Liver (tissue), 9 donors: Measurements from ENCODE around the gene ZNF48. TPM values are rescaled to one million over a fixed set of nuclear protein-coding genes. Genes with fewer than 3 reads are reported as not detected.

Experiments
- DNase-seq: peaks from one replicate; pipeline ENCODE4 v3.0.0-alpha.2; 2017; ENCODE audit warnings: low spot score
- H3K27ac ChIP-seq, 2 donors: one replicate each; pipeline ENCODE4 v1.7.0; 2013; ENCODE audit warnings: inconsistent platforms in 2 of 2, low read length in 2 of 2, control low read depth in 1 of 2, low read depth in 1 of 2, mild to moderate bottlenecking in 1 of 2
- H3K27me3 ChIP-seq, 4 donors: one replicate each; pipeline versions ENCODE4 v1.6.1 to v1.7.0; 2013; ENCODE audit warnings: low read length in 3 of 4, inconsistent platforms in 1 of 4, mild to moderate bottlenecking in 1 of 4, moderate library complexity in 1 of 4; ENCODE audit not compliant: control insufficient read depth in 4 of 4, insufficient read depth in 4 of 4
- H3K36me3 ChIP-seq, 4 donors: one replicate each; pipeline versions ENCODE4 v1.6.1 to v1.7.0; 2013; ENCODE audit warnings: low read length in 3 of 4, mild to moderate bottlenecking in 3 of 4, low read depth in 1 of 4, moderate library complexity in 1 of 4; ENCODE audit not compliant: control insufficient read depth in 4 of 4, insufficient read depth in 3 of 4
- H3K4me1 ChIP-seq, 4 donors: one replicate each; pipeline versions ENCODE4 v1.6.1 to v1.7.0; 2013; ENCODE audit warnings: low read length in 3 of 4, mild to moderate bottlenecking in 3 of 4, moderate library complexity in 1 of 4; ENCODE audit not compliant: control insufficient read depth in 4 of 4, insufficient read depth in 4 of 4
- H3K4me3 ChIP-seq, 3 donors: one replicate each; pipeline versions ENCODE4 v1.6.1 to v1.7.0; 2013; ENCODE audit warnings: low read length in 3 of 3, control low read depth in 1 of 3, low read depth in 1 of 3, mild to moderate bottlenecking in 1 of 3
- H3K9ac ChIP-seq, 2 donors: one replicate each; pipeline ENCODE4 v1.7.0; 2013; ENCODE audit warnings: low read length in 2 of 2, mild to moderate bottlenecking in 2 of 2, moderate library complexity in 2 of 2, control low read depth in 1 of 2, low read depth in 1 of 2
- H3K9me3 ChIP-seq, 4 donors: one replicate each; pipeline versions ENCODE4 v1.6.1 to v1.7.0; 2013; ENCODE audit warnings: low read length in 3 of 4; ENCODE audit not compliant: control insufficient read depth in 4 of 4
- EGR1 ChIP-seq, 2 donors: IDR thresholded peaks; 2 replicates each; pipeline ENCODE4 v1.6.1; 2016 to 2018; ENCODE audit warnings: antibody characterized with exemption in 2 of 2, low read depth in 2 of 2
- FOXA1 ChIP-seq: IDR thresholded peaks from 2 replicates; pipeline ENCODE4 v1.6.1; 2016; ENCODE audit warnings: antibody characterized with exemption
- FOXA2 ChIP-seq: IDR thresholded peaks from 2 replicates; pipeline ENCODE4 v1.6.1; 2016; ENCODE audit warnings: antibody characterized with exemption
- GABPA ChIP-seq, 2 donors: IDR thresholded peaks in 1 of 2; conservative IDR thresholded peaks in 1 of 2; 2 replicates each; pipeline ENCODE4 v1.6.1; 2016; ENCODE audit warnings: antibody characterized with exemption in 2 of 2, mild to moderate bottlenecking in 1 of 2, moderate library complexity in 1 of 2
- HNF4A ChIP-seq, 2 donors: conservative IDR thresholded peaks; 2 replicates each; pipeline ENCODE4 v1.6.1; 2016; ENCODE audit warnings: antibody characterized with exemption in 2 of 2, mild to moderate bottlenecking in 2 of 2
- HNF4G ChIP-seq: IDR thresholded peaks from 2 replicates; pipeline ENCODE4 v1.6.1; 2016; ENCODE audit warnings: antibody characterized with exemption
- JUND ChIP-seq, 2 donors: IDR thresholded peaks; 2 replicates each; pipeline ENCODE4 v1.6.1; 2016; ENCODE audit warnings: antibody characterized with exemption in 2 of 2
- NR2F2 ChIP-seq: IDR thresholded peaks from 2 replicates; pipeline ENCODE4 v1.6.1; 2016; ENCODE audit warnings: antibody characterized with exemption
- RAD21 ChIP-seq, 2 donors: IDR thresholded peaks; 2 replicates each; pipeline ENCODE4 v1.6.1; 2016; ENCODE audit warnings: antibody characterized with exemption in 2 of 2, mild to moderate bottlenecking in 2 of 2
- RXRA ChIP-seq, 2 donors: IDR thresholded peaks; 2 replicates each; pipeline ENCODE4 v1.6.1; 2017 to 2018; ENCODE audit warnings: antibody characterized with exemption in 2 of 2, mild to moderate bottlenecking in 1 of 2
- SP1 ChIP-seq: IDR thresholded peaks from 2 replicates; pipeline ENCODE4 v1.6.1; 2018; ENCODE audit warnings: antibody characterized with exemption, mild to moderate bottlenecking
- TAF1 ChIP-seq: conservative IDR thresholded peaks from 2 replicates; pipeline ENCODE4 v1.6.1; 2016; ENCODE audit warnings: antibody characterized with exemption, mild to moderate bottlenecking
- YY1 ChIP-seq: IDR thresholded peaks from 2 replicates; pipeline ENCODE4 v1.6.1; 2016; ENCODE audit warnings: antibody characterized with exemption, mild to moderate bottlenecking
- WGBS: extraction: QIAGEN DNeasy Blood & Tissue Kit; methylation state at CpG from one replicate; pipeline ENCODE4 v1.1.7; 2013; 5-methylcytosine and 5-hydroxymethylcytosine counted together
- polyA plus RNA-seq, 2 donors: library from polyadenylated mRNA; stranded (reverse) in 1 of 2; unstranded in 1 of 2; fragments of 200-250 nt in 1 of 2; fragments of >200 nt in 1 of 2; fragmentation: Nextera tagmentation in 1 of 2; extraction: Ambion mirVana in 1 of 2; gene quantifications; one replicate each; pipeline versions ENCODE4 v1.2.1 to v1.2.3, GENCODE V29; 2013 to 2015
- total RNA-seq, 2 donors: library from RNA; depleted of rRNA; stranded (reverse); fragments of >200 nt; gene quantifications; one replicate each; pipeline ENCODE4 v1.2.3, GENCODE V29; 2014
- TF ChIP-seq, protein P1 (sequence below): fragments of 150-350 bp; IDR thresholded peaks from 2 replicates; pipeline ENCODE4 v1.5.1; 2017; ENCODE audit warnings: improper control_type of control experiment, low read depth, low read length; ENCODE audit not compliant: missing input control
- TF ChIP-seq, protein P2 (sequence below): IDR thresholded peaks from 2 replicates; pipeline ENCODE4 v1.6.1; 2016; ENCODE audit warnings: antibody characterized with exemption
- TF ChIP-seq, protein P3 (sequence below): IDR thresholded peaks from 2 replicates; pipeline ENCODE4 v1.6.1; 2016; ENCODE audit warnings: antibody characterized with exemption
- TF ChIP-seq, protein P4 (sequence below): IDR thresholded peaks from 2 replicates; pipeline ENCODE4 v1.6.1; 2016; ENCODE audit warnings: antibody characterized with exemption
- TF ChIP-seq, protein P5 (sequence below): IDR thresholded peaks from 2 replicates; pipeline ENCODE4 v1.6.1; 2016; ENCODE audit warnings: antibody characterized with exemption, mild to moderate bottlenecking
- donor health status: healthy.
- donor health status: healthy.
- donor health status: healthy.
- donor health status: healthy.
- donor health status: healthy.

Gene ZNF48
- total and polyA plus RNA-seq, 4 donors, result 2.3 to 4.7 (median 3.1) TPM

DNA sequence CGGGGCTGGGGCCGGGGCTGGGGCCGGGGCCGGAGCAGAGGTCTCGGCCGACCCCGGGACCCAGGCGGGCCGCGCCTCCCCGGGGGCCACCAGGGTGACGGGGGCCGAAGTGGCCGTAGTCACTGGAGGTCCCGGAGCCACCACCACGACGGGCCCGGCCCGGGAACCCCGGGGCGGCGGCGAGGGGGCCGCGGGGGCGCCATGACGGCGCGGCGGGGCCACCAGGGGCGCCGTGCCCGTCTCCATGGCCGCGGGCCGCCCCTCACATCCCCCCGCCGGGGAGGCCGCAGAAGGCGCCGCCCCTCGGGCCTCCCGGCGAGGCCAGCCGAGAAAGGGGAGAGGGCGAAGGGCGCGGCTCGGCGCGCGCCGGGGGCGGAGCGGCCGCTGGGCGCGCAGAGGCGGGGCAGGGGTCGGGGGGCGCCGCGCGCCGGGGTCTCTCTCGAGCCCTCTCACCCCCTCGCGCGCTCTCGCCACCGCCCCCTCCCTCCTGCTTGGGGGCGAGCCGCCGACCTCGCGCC lies 25.2 kb upstream of the ZNF48 start:
- Histone ChIP-seq H3K4me1 (peaks cover 0 to 35% (median 29%) of the 10 kb centered on the region in 4 donors), H3K27ac (peak overlapping the region in 1 of 2 donors; percentile 29), H3K9ac (no peak overlapping the region), H3K4me3 (peak overlapping the region in 1 of 3 donors; percentile 81), H3K9me3 (no peaks in the 10 kb centered on the region), H3K36me3 (peaks cover under 1 to 6% (median 4%) of the 10 kb centered on the region in 4 donors), H3K27me3 (no peaks in the 10 kb centered on the region)
- no peak for DNase-seq
- 1% methylated on average over 75 of the region's 76 CpGs for WGBS
- TF ChIP-seq, protein P1, sequence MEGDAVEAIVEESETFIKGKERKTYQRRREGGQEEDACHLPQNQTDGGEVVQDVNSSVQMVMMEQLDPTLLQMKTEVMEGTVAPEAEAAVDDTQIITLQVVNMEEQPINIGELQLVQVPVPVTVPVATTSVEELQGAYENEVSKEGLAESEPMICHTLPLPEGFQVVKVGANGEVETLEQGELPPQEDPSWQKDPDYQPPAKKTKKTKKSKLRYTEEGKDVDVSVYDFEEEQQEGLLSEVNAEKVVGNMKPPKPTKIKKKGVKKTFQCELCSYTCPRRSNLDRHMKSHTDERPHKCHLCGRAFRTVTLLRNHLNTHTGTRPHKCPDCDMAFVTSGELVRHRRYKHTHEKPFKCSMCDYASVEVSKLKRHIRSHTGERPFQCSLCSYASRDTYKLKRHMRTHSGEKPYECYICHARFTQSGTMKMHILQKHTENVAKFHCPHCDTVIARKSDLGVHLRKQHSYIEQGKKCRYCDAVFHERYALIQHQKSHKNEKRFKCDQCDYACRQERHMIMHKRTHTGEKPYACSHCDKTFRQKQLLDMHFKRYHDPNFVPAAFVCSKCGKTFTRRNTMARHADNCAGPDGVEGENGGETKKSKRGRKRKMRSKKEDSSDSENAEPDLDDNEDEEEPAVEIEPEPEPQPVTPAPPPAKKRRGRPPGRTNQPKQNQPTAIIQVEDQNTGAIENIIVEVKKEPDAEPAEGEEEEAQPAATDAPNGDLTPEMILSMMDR, result peak; percentile 0
- TF ChIP-seq RAD21 (IDR thresholded peaks at IDR 0.05), result no peak

DNA sequence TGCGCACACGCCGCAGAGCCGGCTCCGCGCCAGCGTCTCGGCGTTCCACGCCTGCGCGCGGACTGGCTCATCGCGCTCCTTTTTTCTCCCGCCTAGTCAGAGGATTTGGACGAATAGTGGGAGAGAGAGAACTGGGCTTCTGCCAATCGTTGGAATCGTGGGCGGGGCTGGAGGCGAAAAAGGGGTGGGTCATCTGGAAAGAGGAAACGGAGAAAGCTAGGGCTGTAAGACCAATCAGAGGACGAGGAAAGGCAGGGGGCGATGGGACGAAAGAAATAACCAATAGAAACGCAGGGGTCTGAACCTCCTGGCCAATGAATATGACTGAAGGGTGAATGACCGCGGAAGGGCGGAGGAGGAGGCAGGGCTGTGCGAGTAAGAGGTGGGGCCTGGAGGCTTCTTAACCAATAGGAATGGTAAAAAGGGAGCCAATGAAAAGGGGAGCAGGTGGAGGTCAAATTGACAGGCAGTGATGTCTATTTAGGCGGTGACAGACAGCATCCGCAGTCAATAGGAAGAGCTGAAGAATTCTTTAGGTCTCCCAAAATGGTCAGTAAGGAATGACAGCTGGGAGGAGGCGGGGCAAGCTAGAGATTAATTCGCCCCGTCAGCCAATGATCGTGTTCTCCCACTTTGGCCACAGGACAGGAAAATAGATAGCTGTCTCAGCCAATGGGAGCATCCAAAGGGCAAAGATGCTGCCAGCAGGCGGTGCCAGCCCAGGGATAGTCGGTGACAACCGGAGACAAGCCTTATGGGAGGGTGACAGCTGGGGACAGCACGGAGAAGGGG lies 24.6 kb upstream of the ZNF48 start, which contains the start of gene TBC1D10B:
Gene TBC1D10B, minus strand, starts transcription at position 39 of the 792 bp plus-strand sequence. CDS start 311 bp downstream, outside the sequence.
- no peaks in the 10 kb centered on the region for H3K9me3 ChIP-seq
- H3K36me3 ChIP-seq, result peaks cover 0 to under 1% (median 0%) of the 10 kb centered on the region in 4 donors
- no peaks in the 10 kb centered on the region for H3K27me3 ChIP-seq
- H3K4me1 ChIP-seq, result peaks cover 0 to 35% (median 29%) of the 10 kb centered on the region in 4 donors
- peak within 1 kb of the TSS; percentile 34 to 66 for H3K9ac ChIP-seq
- peak within 1 kb of the TSS; percentile 66 to 81 (median 68) for H3K4me3 ChIP-seq
- TF ChIP-seq JUND (IDR thresholded peaks at IDR 0.05), result peak in 1 of 2 donors; percentile 77
- peak; percentile 94 for TF ChIP-seq YY1
- peak; percentile 73 for TF ChIP-seq FOXA2
- TF ChIP-seq, protein P2, sequence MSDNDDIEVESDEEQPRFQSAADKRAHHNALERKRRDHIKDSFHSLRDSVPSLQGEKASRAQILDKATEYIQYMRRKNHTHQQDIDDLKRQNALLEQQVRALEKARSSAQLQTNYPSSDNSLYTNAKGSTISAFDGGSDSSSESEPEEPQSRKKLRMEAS, result no peak
- TF ChIP-seq, protein P3, sequence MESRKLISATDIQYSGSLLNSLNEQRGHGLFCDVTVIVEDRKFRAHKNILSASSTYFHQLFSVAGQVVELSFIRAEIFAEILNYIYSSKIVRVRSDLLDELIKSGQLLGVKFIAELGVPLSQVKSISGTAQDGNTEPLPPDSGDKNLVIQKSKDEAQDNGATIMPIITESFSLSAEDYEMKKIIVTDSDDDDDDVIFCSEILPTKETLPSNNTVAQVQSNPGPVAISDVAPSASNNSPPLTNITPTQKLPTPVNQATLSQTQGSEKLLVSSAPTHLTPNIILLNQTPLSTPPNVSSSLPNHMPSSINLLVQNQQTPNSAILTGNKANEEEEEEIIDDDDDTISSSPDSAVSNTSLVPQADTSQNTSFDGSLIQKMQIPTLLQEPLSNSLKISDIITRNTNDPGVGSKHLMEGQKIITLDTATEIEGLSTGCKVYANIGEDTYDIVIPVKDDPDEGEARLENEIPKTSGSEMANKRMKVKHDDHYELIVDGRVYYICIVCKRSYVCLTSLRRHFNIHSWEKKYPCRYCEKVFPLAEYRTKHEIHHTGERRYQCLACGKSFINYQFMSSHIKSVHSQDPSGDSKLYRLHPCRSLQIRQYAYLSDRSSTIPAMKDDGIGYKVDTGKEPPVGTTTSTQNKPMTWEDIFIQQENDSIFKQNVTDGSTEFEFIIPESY, result peak; percentile 73
- TF ChIP-seq GABPA (IDR thresholded peaks at IDR 0.05 in 1 of 2, conservative IDR thresholded peaks at IDR 0.05 in 1 of 2), result peak; percentile 55 to 86
- TF ChIP-seq NR2F2, result peak; percentile 84
- no peak for TF ChIP-seq FOXA1
- TF ChIP-seq HNF4A (conservative IDR thresholded peaks at IDR 0.05), result peak; percentile 2 to 58
- TF ChIP-seq, protein P4, sequence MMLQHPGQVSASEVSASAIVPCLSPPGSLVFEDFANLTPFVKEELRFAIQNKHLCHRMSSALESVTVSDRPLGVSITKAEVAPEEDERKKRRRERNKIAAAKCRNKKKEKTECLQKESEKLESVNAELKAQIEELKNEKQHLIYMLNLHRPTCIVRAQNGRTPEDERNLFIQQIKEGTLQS, result no peak
- peak; percentile 91 to 95 for TF ChIP-seq RXRA (IDR thresholded peaks at IDR 0.05)
- TF ChIP-seq, protein P5, sequence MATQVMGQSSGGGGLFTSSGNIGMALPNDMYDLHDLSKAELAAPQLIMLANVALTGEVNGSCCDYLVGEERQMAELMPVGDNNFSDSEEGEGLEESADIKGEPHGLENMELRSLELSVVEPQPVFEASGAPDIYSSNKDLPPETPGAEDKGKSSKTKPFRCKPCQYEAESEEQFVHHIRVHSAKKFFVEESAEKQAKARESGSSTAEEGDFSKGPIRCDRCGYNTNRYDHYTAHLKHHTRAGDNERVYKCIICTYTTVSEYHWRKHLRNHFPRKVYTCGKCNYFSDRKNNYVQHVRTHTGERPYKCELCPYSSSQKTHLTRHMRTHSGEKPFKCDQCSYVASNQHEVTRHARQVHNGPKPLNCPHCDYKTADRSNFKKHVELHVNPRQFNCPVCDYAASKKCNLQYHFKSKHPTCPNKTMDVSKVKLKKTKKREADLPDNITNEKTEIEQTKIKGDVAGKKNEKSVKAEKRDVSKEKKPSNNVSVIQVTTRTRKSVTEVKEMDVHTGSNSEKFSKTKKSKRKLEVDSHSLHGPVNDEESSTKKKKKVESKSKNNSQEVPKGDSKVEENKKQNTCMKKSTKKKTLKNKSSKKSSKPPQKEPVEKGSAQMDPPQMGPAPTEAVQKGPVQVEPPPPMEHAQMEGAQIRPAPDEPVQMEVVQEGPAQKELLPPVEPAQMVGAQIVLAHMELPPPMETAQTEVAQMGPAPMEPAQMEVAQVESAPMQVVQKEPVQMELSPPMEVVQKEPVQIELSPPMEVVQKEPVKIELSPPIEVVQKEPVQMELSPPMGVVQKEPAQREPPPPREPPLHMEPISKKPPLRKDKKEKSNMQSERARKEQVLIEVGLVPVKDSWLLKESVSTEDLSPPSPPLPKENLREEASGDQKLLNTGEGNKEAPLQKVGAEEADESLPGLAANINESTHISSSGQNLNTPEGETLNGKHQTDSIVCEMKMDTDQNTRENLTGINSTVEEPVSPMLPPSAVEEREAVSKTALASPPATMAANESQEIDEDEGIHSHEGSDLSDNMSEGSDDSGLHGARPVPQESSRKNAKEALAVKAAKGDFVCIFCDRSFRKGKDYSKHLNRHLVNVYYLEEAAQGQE, result peak; percentile 81
- TF ChIP-seq TAF1, result peak; percentile 27
- TF ChIP-seq RAD21 (IDR thresholded peaks at IDR 0.05), result peak in 1 of 2 donors; percentile 33
- no peak for TF ChIP-seq HNF4G
- TF ChIP-seq SP1, result peak; percentile 99
- TF ChIP-seq, protein P1, result peak; percentile 31
- peak; percentile 43 to 53 for TF ChIP-seq EGR1 (IDR thresholded peaks at IDR 0.05; ENCODE audit: low read depth in 2 of 2)
- DNase-seq, result peak; percentile 99
- H3K27ac ChIP-seq, result peak within 1 kb of the TSS; percentile 77 to 82
- under 1% methylated on average over 40 of the region's 40 CpGs for WGBS
